DOHH2 (cell line): ENCODE results near the gene MRPL10.

Experiments used
- H3F3A ChIP-seq: fragments of 200-600 bp; sonication (generic), shearing (Covaris generic); 2 replicates; pipeline ENCODE4 v1.6.0; 2016; ENCODE audit warnings: antibody characterized with exemption, mild to moderate bottlenecking; ENCODE audit not compliant: control insufficient read depth, insufficient read depth
- H3K27ac ChIP-seq: fragments of 200-600 bp; sonication (generic); 2 replicates; pipeline ENCODE4 v1.5.1; 2014; ENCODE audit warnings: low read depth, mild to moderate bottlenecking, low read length, moderate library complexity
- H3K27me3 ChIP-seq: fragments of 200-600 bp; sonication (generic); 2 replicates; pipeline ENCODE4 v1.6.1; 2014; ENCODE audit warnings: mild to moderate bottlenecking, low read length, mixed read lengths; ENCODE audit not compliant: control insufficient read depth
- H3K36me3 ChIP-seq: fragments of 200-600 bp; sonication (generic); 2 replicates; pipeline ENCODE4 v1.6.1; 2014; ENCODE audit warnings: mild to moderate bottlenecking, low read length, moderate library complexity, mixed read lengths; ENCODE audit not compliant: control insufficient read depth
- H3K4me1 ChIP-seq: fragments of 200-600 bp; sonication (generic); 2 replicates; pipeline ENCODE4 v1.6.1; 2014; ENCODE audit warnings: mild to moderate bottlenecking, low read length, mixed read lengths; ENCODE audit not compliant: control insufficient read depth
- H3K4me2 ChIP-seq: fragments of 200-600 bp; sonication (generic); 2 replicates; pipeline ENCODE4 v1.6.0; 2014; ENCODE audit warnings: mild to moderate bottlenecking, low read length, moderate library complexity
- H3K4me3 ChIP-seq: fragments of 200-600 bp; sonication (generic); 2 replicates; pipeline ENCODE4 v1.5.1; 2014; ENCODE audit warnings: mild to moderate bottlenecking, low read length, mixed read lengths
- H3K79me2 ChIP-seq: fragments of 200-600 bp; sonication (generic); 2 replicates; pipeline ENCODE4 v1.6.1; 2014; ENCODE audit warnings: mild to moderate bottlenecking, low read length, mixed read lengths; ENCODE audit not compliant: control insufficient read depth
- H3K9me2 ChIP-seq: fragments of 200-600 bp; sonication (generic); replicated peaks from 2 replicates; pipeline ENCODE4 v1.6.1; 2014; ENCODE audit warnings: mild to moderate bottlenecking, low read length, mixed read lengths; ENCODE audit not compliant: control insufficient read depth
- H3K9me3 ChIP-seq: fragments of 200-600 bp; sonication (generic); 2 replicates; pipeline ENCODE4 v1.6.1; 2014; ENCODE audit warnings: antibody characterized with exemption, low read length, mixed read lengths; ENCODE audit not compliant: control insufficient read depth, insufficient read depth
- H4K20me1 ChIP-seq: fragments of 200-600 bp; sonication (generic); 2 replicates; pipeline ENCODE4 v1.6.0; 2014; ENCODE audit warnings: low read depth, mild to moderate bottlenecking, antibody characterized with exemption, low read length, moderate library complexity; ENCODE audit not compliant: control insufficient read depth, insufficient read depth
- CTCF ChIP-seq: fragments of 200-600 bp; sonication (generic); IDR thresholded peaks from one replicate; pipeline ENCODE4 v1.5.1; 2014; ENCODE audit warnings: antibody characterized with exemption, mild to moderate bottlenecking, low read depth, low read length; ENCODE audit not compliant: poor library complexity, severe bottlenecking
- EZH2phosphoT487 ChIP-seq: fragments of 200-600 bp; sonication (generic); IDR thresholded peaks from 2 replicates; pipeline ENCODE4 v1.6.1; 2017; ENCODE audit warnings: borderline replicate concordance, mild to moderate bottlenecking, antibody characterized with exemption, low read length, moderate library complexity, mixed read lengths

MRPL10 gene

GRCh38 chr17:47818002-47818695 is 13.2 kb downstream of the MRPL10 start:
- no peaks in the 10 kb centered on the region for H3K27me3 ChIP-seq
- H4K20me1 ChIP-seq: no peaks in the 10 kb centered on the region
- H3K4me2 ChIP-seq: no peak overlapping the region
- H3K9me2 ChIP-seq: no peaks in the 10 kb centered on the region
- no peaks in the 10 kb centered on the region for H3F3A ChIP-seq
- H3K4me1 ChIP-seq: peaks cover 15% of the 10 kb centered on the region
- H3K27ac ChIP-seq: no peak overlapping the region
- H3K79me2 ChIP-seq: peaks cover 9% of the 10 kb centered on the region
- H3K9me3 ChIP-seq: no peaks in the 10 kb centered on the region
- no peak overlapping the region for H3K4me3 ChIP-seq
- H3K36me3 ChIP-seq: peaks cover 13% of the 10 kb centered on the region; the same call in 1 of the 2 replicates
- no peak for TF ChIP-seq CTCF
- no peak for TF ChIP-seq EZH2phosphoT487

- H3K36me3 ChIP-seq: peaks cover 14% of the 10 kb centered on the region; the same call in 1 of the 2 replicates
- H3K27ac ChIP-seq: no peak overlapping the region
- H3K9me2 ChIP-seq: no peaks in the 10 kb centered on the region
- no peaks in the 10 kb centered on the region for H3F3A ChIP-seq
- no peaks in the 10 kb centered on the region for H4K20me1 ChIP-seq
- peaks cover 9% of the 10 kb centered on the region for H3K79me2 ChIP-seq
- no peaks in the 10 kb centered on the region for H3K27me3 ChIP-seq
- no peak for TF ChIP-seq EZH2phosphoT487
- TF ChIP-seq CTCF: no peak
- H3K4me2 ChIP-seq: no peak overlapping the region
- no peak overlapping the region for H3K4me3 ChIP-seq
- no peaks in the 10 kb centered on the region for H3K9me3 ChIP-seq
- H3K4me1 ChIP-seq: peaks cover 11% of the 10 kb centered on the region
These were observed 14.4 kb downstream of the MRPL10 start for GRCh38 chr17:47816947-47817346.

GRCh38 chr17:47816111-47816735 is 15.1 kb downstream of the MRPL10 start:
- Histone ChIP-seq H3K4me3 (no peak overlapping the region), H3K36me3 (peaks cover 14% of the 10 kb centered on the region; the same call in 1 of the 2 replicates), H3K9me2 (no peaks in the 10 kb centered on the region), H3K4me1 (peaks cover 9% of the 10 kb centered on the region), H3K4me2 (no peak overlapping the region), H3K79me2 (peaks cover 5% of the 10 kb centered on the region), H3K27ac (no peak overlapping the region), H3F3A (no peaks in the 10 kb centered on the region), H3K27me3 (no peaks in the 10 kb centered on the region), H4K20me1 (no peaks in the 10 kb centered on the region), H3K9me3 (no peaks in the 10 kb centered on the region)
- TF ChIP-seq CTCF (no peak), EZH2phosphoT487 (no peak)
